Stomach (tissue), 4 donors: ENCODE measurements around the gene TECPR2.

Experiments used
- CTCF ChIP-seq, 7 experiments: fragments of 450-650 bp in 4 of 7; fragments of 200-600 bp in 3 of 7; sonication (generic) in 3 of 7; IDR thresholded peaks; one replicate each; pipeline ENCODE4 v1.5.1; 2016 to 2019; ENCODE audit warnings: antibody characterized with exemption in 7 of 7, control low read depth in 2 of 7, mild to moderate bottlenecking in 1 of 7
- EP300 ChIP-seq: sonication (generic); formaldehyde crosslinking; IDR thresholded peaks from one replicate; pipeline ENCODE4 v1.6.1; 2017; ENCODE audit warnings: antibody characterized with exemption
- POLR2A ChIP-seq, 4 donors: fragments of 450-650 bp; IDR thresholded peaks; one replicate each; pipeline ENCODE4 v1.6.1; 2016; ENCODE audit warnings: antibody characterized with exemption in 4 of 4, control low read depth in 2 of 4, mild to moderate bottlenecking in 1 of 4, moderate library complexity in 1 of 4
- POLR2AphosphoS5 ChIP-seq, 3 donors: sonication (generic); formaldehyde crosslinking; IDR thresholded peaks; one replicate each; pipeline ENCODE4 v1.6.1; 2016; ENCODE audit warnings: antibody characterized with exemption in 3 of 3

GRCh38 chr14:102408724-102409123, 46.0 kb downstream of the TECPR2 start:
- TF ChIP-seq CTCF (IDR thresholded peaks at IDR 0.05) (no peak), POLR2AphosphoS5 (IDR thresholded peaks at IDR 0.05) (peak in 1 of 3 donors; percentile 21), EP300 (no peak), POLR2A (IDR thresholded peaks at IDR 0.05) (no peak)
